CD8-positive, alpha-beta memory T cell (primary cell): ENCODE data around the gene C1orf105. TPM values are rescaled to one million over a fixed set of nuclear protein-coding genes. Genes with fewer than 3 reads are reported as not detected.

Source experiments
- CTCF ChIA-PET: fragments of 350-600 bp; sonication (Branson Sonifier 250); formaldehyde crosslinking; loops from one replicate; lab custom pipeline; 2021; ENCODE audit warnings: antibody characterized with exemption; lab: Charles Lee
- POLR2A ChIA-PET: fragments of 350-600 bp; sonication (Branson Sonifier 250); formaldehyde crosslinking; loops from one replicate; lab custom pipeline; 2021; ENCODE audit warnings: antibody characterized with exemption; lab: Charles Lee
- DNase-seq, 5 donors: peaks; one replicate each; pipeline versions ENCODE4 v3.0.0 to v3.0.0-alpha.2; 2020 to 2022; ENCODE audit warnings: mixed read lengths in 1 of 5
- H3K27ac ChIP-seq: one replicate; pipeline ENCODE4 v1.7.0; 2013; ENCODE audit warnings: low read depth, mild to moderate bottlenecking, low read length, moderate library complexity
- H3K27me3 ChIP-seq: 2 replicates; pipeline ENCODE4 v1.7.0; 2013; ENCODE audit warnings: low read length, mild to moderate bottlenecking; ENCODE audit not compliant: insufficient read depth, poor library complexity, severe bottlenecking
- H3K36me3 ChIP-seq: 2 replicates; pipeline ENCODE4 v1.7.0; 2013; ENCODE audit warnings: mild to moderate bottlenecking, low read length, moderate library complexity; ENCODE audit not compliant: insufficient read depth
- H3K4me1 ChIP-seq: 2 replicates; pipeline ENCODE4 v1.7.0; 2013; ENCODE audit warnings: mild to moderate bottlenecking, low read length, moderate library complexity; ENCODE audit not compliant: insufficient read depth
- H3K4me3 ChIP-seq: 2 replicates; pipeline ENCODE4 v1.7.0; 2013; ENCODE audit warnings: mild to moderate bottlenecking, low read length
- H3K9me3 ChIP-seq: 2 replicates; pipeline ENCODE4 v1.7.0; 2013; ENCODE audit warnings: mild to moderate bottlenecking, low read length
- H3K27ac Mint-ChIP-seq, 8 donors: one replicate each; pipeline ENCODE4 v1.8.0; 2020 to 2021; ENCODE audit warnings: mixed read lengths in 8 of 8, mild to moderate bottlenecking in 6 of 8, inconsistent platforms in 3 of 8, moderate library complexity in 3 of 8
- H3K27me3 Mint-ChIP-seq, 2 donors: one replicate each; pipeline ENCODE4 v1.8.0; 2020 to 2021; ENCODE audit warnings: mixed read lengths in 2 of 2, mild to moderate bottlenecking in 1 of 2, moderate library complexity in 1 of 2
- H3K36me3 Mint-ChIP-seq, 3 donors: one replicate each; pipeline ENCODE4 v1.8.0; 2020 to 2021; ENCODE audit warnings: mixed read lengths in 3 of 3, inconsistent platforms in 1 of 3, mild to moderate bottlenecking in 1 of 3
- H3K4me1 Mint-ChIP-seq, 3 donors: one replicate each; pipeline ENCODE4 v1.8.0; 2020 to 2021; ENCODE audit warnings: mixed read lengths in 3 of 3, inconsistent platforms in 1 of 3, mild to moderate bottlenecking in 1 of 3
- H3K4me3 Mint-ChIP-seq, 7 donors: one replicate each; pipeline ENCODE4 v1.8.0; 2020 to 2021; ENCODE audit warnings: mixed read lengths in 7 of 7, mild to moderate bottlenecking in 6 of 7, moderate library complexity in 4 of 7, inconsistent platforms in 2 of 7
- H3K9me3 Mint-ChIP-seq, 5 donors: one replicate each; pipeline ENCODE4 v1.8.0; 2020 to 2022; ENCODE audit warnings: mixed read lengths in 5 of 5, mild to moderate bottlenecking in 3 of 5, moderate library complexity in 2 of 5, inconsistent platforms in 1 of 5
- polyA plus RNA-seq: library from polyadenylated mRNA; unstranded; fragments of 300-500 nt; fragmentation: Illumina TruSeq; gene quantifications from one replicate; pipeline ENCODE4 v1.2.3, GENCODE V29; 2021
- total RNA-seq, 2 experiments: library from RNA; stranded (reverse); gene quantifications; one replicate each; pipeline ENCODE4 v1.2.3, GENCODE V29; 2021

The C1orf105 gene
- total and polyA plus RNA-seq, 3 experiments from 2014 or later = not detected

GRCh38 chr1:172401477-172401876 lies 19.0 kb upstream of the C1orf105 start:
- H3K36me3 ChIP-seq = no peaks in the 10 kb centered on the region
- Mint-ChIP-seq H3K36me3 (no peaks in the 10 kb centered on the region), H3K27me3 (no peaks in the 10 kb centered on the region), H3K4me3 (no peak overlapping the region), H3K27ac (no peak overlapping the region), H3K9me3 (no peaks in the 10 kb centered on the region), H3K4me1 (peaks cover 45 to 59% (median 56%) of the 10 kb centered on the region in 3 donors)
- no peak for DNase-seq
- no peak overlapping the region for H3K4me3 ChIP-seq
- H3K9me3 ChIP-seq = no peaks in the 10 kb centered on the region
- H3K27me3 ChIP-seq = no peaks in the 10 kb centered on the region
- ChIA-PET POLR2A (no interaction called here), CTCF (no interaction called here)
- H3K27ac ChIP-seq = no peak overlapping the region
- H3K4me1 ChIP-seq = peaks cover 28% of the 10 kb centered on the region

GRCh38 chr1:172401892-172402291 lies 18.6 kb upstream of the C1orf105 start:
- H3K4me1 ChIP-seq = peaks cover 28% of the 10 kb centered on the region
- H3K4me3 ChIP-seq = no peak overlapping the region
- Mint-ChIP-seq H3K4me3 (no peak overlapping the region), H3K27ac (no peak overlapping the region), H3K9me3 (no peaks in the 10 kb centered on the region), H3K36me3 (no peaks in the 10 kb centered on the region), H3K27me3 (no peaks in the 10 kb centered on the region), H3K4me1 (peaks cover 45 to 59% (median 56%) of the 10 kb centered on the region in 3 donors)
- CTCF ChIA-PET = no interaction called here
- DNase-seq = no peak
- no peaks in the 10 kb centered on the region for H3K27me3 ChIP-seq
- no peak overlapping the region for H3K27ac ChIP-seq
- no peaks in the 10 kb centered on the region for H3K36me3 ChIP-seq
- H3K9me3 ChIP-seq = no peaks in the 10 kb centered on the region
- POLR2A ChIA-PET = no interaction called here

- no peaks in the 10 kb centered on the region for H3K27me3 ChIP-seq
Measured at GRCh38 chr1:172402878-172403569, 17.5 kb upstream of the C1orf105 start.

GRCh38 chr1:172404121-172404520 lies 16.4 kb upstream of the C1orf105 start:
- H3K27ac Mint-ChIP-seq = no peak overlapping the region
- Histone ChIP-seq H3K4me1 (peaks cover 24% of the 10 kb centered on the region), H3K36me3 (no peaks in the 10 kb centered on the region), H3K4me3 (no peak overlapping the region), H3K27me3 (no peaks in the 10 kb centered on the region), H3K9me3 (no peaks in the 10 kb centered on the region), H3K27ac (no peak overlapping the region)
- H3K4me3 Mint-ChIP-seq = no peak overlapping the region
- DNase-seq = no peak
- H3K27me3 Mint-ChIP-seq = no peaks in the 10 kb centered on the region
- H3K9me3 Mint-ChIP-seq = no peaks in the 10 kb centered on the region
- peaks cover 31 to 38% (median 33%) of the 10 kb centered on the region in 3 donors for H3K4me1 Mint-ChIP-seq
- CTCF ChIA-PET = interaction anchor here (0.9 to 1.5 kb wide), 4 partner anchors 278 to 603 kb away, joined by 3 to 4 read pairs (median 3); no protein-coding TSS in a partner anchor
- peaks cover 0 to 2% (median 0%) of the 10 kb centered on the region in 3 donors for H3K36me3 Mint-ChIP-seq
- POLR2A ChIA-PET = no interaction called here

More at GRCh38 chr1:172402878-172403569, 17.5 kb upstream of the C1orf105 start:
- H3K27me3 Mint-ChIP-seq = no peaks in the 10 kb centered on the region
- H3K27ac ChIP-seq = no peak overlapping the region
- peaks cover 28% of the 10 kb centered on the region for H3K4me1 ChIP-seq
- H3K27ac Mint-ChIP-seq = peak overlapping the region in 1 of 8 donors; percentile 1
- peak in 1 of 5 donors; percentile 7 for DNase-seq
- POLR2A ChIA-PET = interaction anchor here (0.6 kb wide), 1 partner anchor 185 kb away, joined by 3 read pairs; no protein-coding TSS in a partner anchor
- no peaks in the 10 kb centered on the region for H3K9me3 ChIP-seq
- H3K4me3 ChIP-seq = no peak overlapping the region
- CTCF ChIA-PET = interaction anchor here (0.9 to 1.5 kb wide), 2 partner anchors 276 to 401 kb away, joined by 3 to 4 read pairs; no protein-coding TSS in a partner anchor
- H3K36me3 Mint-ChIP-seq = no peaks in the 10 kb centered on the region
- H3K9me3 Mint-ChIP-seq = no peaks in the 10 kb centered on the region
- H3K36me3 ChIP-seq = no peaks in the 10 kb centered on the region
- peaks cover 41 to 49% (median 44%) of the 10 kb centered on the region in 3 donors for H3K4me1 Mint-ChIP-seq
- H3K4me3 Mint-ChIP-seq = peak overlapping the region in 1 of 7 donors; percentile 39

- H3K9me3 ChIP-seq = no peaks in the 10 kb centered on the region
- Mint-ChIP-seq H3K27ac (no peak overlapping the region), H3K36me3 (peaks cover 0 to 3% (median 2%) of the 10 kb centered on the region in 3 donors), H3K4me3 (no peak overlapping the region), H3K9me3 (no peaks in the 10 kb centered on the region), H3K4me1 (peaks cover 13 to 20% (median 16%) of the 10 kb centered on the region in 3 donors), H3K27me3 (no peaks in the 10 kb centered on the region)
- no peak overlapping the region for H3K27ac ChIP-seq
- no peak overlapping the region for H3K4me3 ChIP-seq
- ChIA-PET POLR2A (no interaction called here), CTCF (interaction anchor here (0.9 kb wide), 2 partner anchors 11 to 316 kb away, joined by 4 to 5 read pairs; no protein-coding TSS in a partner anchor)
- no peak for DNase-seq
- peaks cover 7% of the 10 kb centered on the region for H3K4me1 ChIP-seq
- no peaks in the 10 kb centered on the region for H3K27me3 ChIP-seq
- no peaks in the 10 kb centered on the region for H3K36me3 ChIP-seq
Measured at GRCh38 chr1:172405912-172406311, 14.6 kb upstream of the C1orf105 start.

GRCh38 chr1:172406968-172407367 lies 13.5 kb upstream of the C1orf105 start:
- H3K27me3 ChIP-seq = no peaks in the 10 kb centered on the region
- H3K4me1 ChIP-seq = no peaks in the 10 kb centered on the region
- H3K4me3 ChIP-seq = no peak overlapping the region
- POLR2A ChIA-PET = interaction anchor here (0.6 kb wide), 1 partner anchor 264 kb away, joined by 4 read pairs; no protein-coding TSS in a partner anchor
- no peaks in the 10 kb centered on the region for H3K27me3 Mint-ChIP-seq
- H3K36me3 ChIP-seq = no peaks in the 10 kb centered on the region
- H3K36me3 Mint-ChIP-seq = peaks cover 0 to 6% (median 3%) of the 10 kb centered on the region in 3 donors
- H3K9me3 ChIP-seq = no peaks in the 10 kb centered on the region
- H3K27ac ChIP-seq = no peak overlapping the region
- DNase-seq = no peak
- H3K9me3 Mint-ChIP-seq = no peaks in the 10 kb centered on the region
- CTCF ChIA-PET = no interaction called here
- H3K27ac Mint-ChIP-seq = no peak overlapping the region
- peaks cover 12 to 22% (median 17%) of the 10 kb centered on the region in 3 donors for H3K4me1 Mint-ChIP-seq
- no peak overlapping the region for H3K4me3 Mint-ChIP-seq

GRCh38 chr1:172408958-172409357 lies 11.5 kb upstream of the C1orf105 start:
- Mint-ChIP-seq H3K4me1 (peaks cover 0 to 8% (median 4%) of the 10 kb centered on the region in 3 donors), H3K27me3 (no peaks in the 10 kb centered on the region), H3K9me3 (no peaks in the 10 kb centered on the region), H3K4me3 (no peak overlapping the region), H3K36me3 (peaks cover 2 to 18% (median 8%) of the 10 kb centered on the region in 3 donors), H3K27ac (no peak overlapping the region)
- no peak overlapping the region for H3K4me3 ChIP-seq
- H3K9me3 ChIP-seq = no peaks in the 10 kb centered on the region
- DNase-seq = no peak
- no peaks in the 10 kb centered on the region for H3K36me3 ChIP-seq
- ChIA-PET CTCF (no interaction called here), POLR2A (no interaction called here)
- H3K27me3 ChIP-seq = no peaks in the 10 kb centered on the region
- H3K4me1 ChIP-seq = no peaks in the 10 kb centered on the region
- no peak overlapping the region for H3K27ac ChIP-seq

- H3K27ac Mint-ChIP-seq = peak overlapping the region in 1 of 8 donors; percentile 36
- CTCF ChIA-PET = no interaction called here
- POLR2A ChIA-PET = no interaction called here
Measured at GRCh38 chr1:172410027-172410426, 10.5 kb upstream of the C1orf105 start.

More at GRCh38 chr1:172410027-172410426, 10.5 kb upstream of the C1orf105 start:
- Mint-ChIP-seq H3K4me3 (no peak overlapping the region), H3K27me3 (no peaks in the 10 kb centered on the region), H3K4me1 (peaks cover 0 to 4% (median 3%) of the 10 kb centered on the region in 3 donors), H3K9me3 (no peaks in the 10 kb centered on the region), H3K36me3 (peaks cover 4 to 19% (median 8%) of the 10 kb centered on the region in 3 donors)
- Histone ChIP-seq H3K4me1 (no peaks in the 10 kb centered on the region), H3K27me3 (no peaks in the 10 kb centered on the region), H3K9me3 (no peaks in the 10 kb centered on the region), H3K4me3 (no peak overlapping the region), H3K27ac (no peak overlapping the region), H3K36me3 (no peaks in the 10 kb centered on the region)
- DNase-seq = no peak
